HG03378 (cell line): ENCODE measurements around the gene PIGK.
"Not testable (repeated sequence)": the region's sequence is repeated elsewhere in the genome, so short reads cannot be mapped to it uniquely, and the experiment has no call there.

Experiments used
- ATAC-seq: cut with Tn5 transposase; IDR thresholded peaks from one replicate; pipeline ENCODE4 v1.9.1; 2021; ENCODE audit warnings: mild to moderate bottlenecking, moderate library complexity; ENCODE audit not compliant: unreplicated experiment

PIGK gene

DNA sequence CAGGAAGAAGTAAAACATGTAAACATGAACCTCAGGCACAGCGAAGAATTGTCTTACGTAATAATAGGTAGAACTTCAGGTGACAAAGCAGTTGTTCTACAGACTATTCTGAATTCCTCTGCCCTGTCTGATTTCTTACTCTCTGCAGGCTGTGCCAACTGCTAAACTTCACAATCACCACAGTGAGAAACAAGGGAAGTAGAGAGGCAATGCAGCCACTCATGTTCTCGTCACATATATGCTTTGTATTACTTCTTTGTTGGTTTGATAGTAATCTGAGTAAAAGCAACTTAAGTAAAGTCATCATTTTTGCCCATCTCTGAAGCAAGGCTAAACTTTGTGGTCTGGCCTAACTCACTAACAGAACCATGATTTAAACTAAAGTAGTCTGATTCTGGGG lies 21.9 kb downstream of the PIGK start:
- ATAC-seq = no peak

DNA sequence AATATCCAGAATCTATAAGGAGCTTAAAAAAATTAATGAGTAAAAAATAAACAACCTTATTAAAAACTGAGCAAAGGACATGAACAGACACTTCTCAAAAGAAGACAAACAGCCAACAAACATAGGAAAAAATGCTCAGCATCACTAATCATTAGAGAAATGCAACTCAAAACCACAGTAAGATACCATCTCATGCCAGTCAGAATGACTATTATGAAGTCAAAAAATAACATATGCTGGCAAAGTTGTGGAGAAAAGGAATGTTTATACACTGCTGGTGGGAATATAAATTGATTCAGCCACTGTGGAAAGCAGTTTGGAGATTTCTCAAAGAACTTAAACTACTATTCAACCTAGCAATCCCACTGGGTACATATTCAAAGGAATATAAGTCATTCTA lies 25.3 kb downstream of the PIGK start:
- ATAC-seq = no peak

DNA sequence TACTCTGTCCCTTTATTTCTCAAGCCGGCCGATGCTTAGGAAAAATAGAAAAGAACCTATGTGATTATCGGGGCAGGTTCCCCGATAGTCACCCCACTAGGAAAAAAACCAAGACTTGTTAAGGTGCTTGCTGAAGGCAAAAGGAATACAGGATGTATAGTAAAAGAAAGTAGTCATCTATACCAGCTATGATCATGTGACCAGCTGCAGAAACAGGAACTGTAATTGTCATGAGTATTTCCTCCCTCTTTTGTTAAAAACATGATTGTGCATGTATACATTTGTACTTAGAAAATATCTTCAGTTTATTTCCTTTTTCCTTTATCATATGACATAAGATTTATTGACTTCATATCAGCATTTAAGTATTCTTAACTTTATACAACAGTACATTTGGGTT lies 30.5 kb downstream of the PIGK start:
- no peak for ATAC-seq

DNA sequence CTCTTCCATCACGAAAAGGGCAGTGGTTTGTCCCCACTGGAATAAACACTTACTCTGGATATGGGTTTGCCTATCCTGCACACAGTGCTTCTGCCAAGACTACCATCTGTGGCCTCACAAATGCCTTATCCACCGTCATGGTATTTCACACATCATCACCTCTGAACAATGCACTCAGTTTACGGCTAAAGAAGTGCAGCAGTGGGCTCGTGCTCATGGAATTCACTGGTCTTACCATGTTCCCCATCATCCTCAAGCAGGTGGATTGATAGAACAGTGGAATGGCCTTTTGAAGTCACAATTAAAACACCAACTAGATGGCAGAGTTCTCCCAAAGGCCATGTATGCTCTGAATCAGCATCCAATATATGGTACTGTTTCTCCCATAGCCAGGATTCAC lies 32.3 kb downstream of the PIGK start:
- ATAC-seq = not testable (repeated sequence)

DNA sequence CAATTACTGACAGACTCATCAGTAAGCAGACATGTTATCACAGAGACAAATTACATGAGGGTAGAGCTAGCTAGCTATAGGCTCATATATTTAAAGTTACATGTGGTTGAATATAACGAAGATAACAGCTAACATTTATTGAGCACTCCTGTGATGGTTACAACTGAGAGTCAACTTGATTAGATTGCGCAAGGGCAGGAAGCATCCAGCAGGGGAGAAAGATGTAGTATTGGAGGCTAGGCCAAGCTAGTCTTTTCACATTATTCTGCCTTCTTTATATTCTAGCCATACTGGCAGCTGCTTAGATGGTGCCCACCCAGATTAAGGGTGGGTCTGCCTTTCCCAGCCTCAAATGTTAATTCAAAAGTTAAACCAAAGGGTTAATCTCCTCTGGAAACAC lies 37.1 kb downstream of the PIGK start:
- no peak for ATAC-seq

- ATAC-seq = no peak
Measured at GRCh38 chr1:77179632-77180031, 39.6 kb downstream of the PIGK start.

- no peak for ATAC-seq
Measured at GRCh38 chr1:77175230-77175844, 43.9 kb downstream of the PIGK start.

GRCh38 chr1:77170687-77171086 lies 48.5 kb downstream of the PIGK start:
- ATAC-seq = no peak

DNA sequence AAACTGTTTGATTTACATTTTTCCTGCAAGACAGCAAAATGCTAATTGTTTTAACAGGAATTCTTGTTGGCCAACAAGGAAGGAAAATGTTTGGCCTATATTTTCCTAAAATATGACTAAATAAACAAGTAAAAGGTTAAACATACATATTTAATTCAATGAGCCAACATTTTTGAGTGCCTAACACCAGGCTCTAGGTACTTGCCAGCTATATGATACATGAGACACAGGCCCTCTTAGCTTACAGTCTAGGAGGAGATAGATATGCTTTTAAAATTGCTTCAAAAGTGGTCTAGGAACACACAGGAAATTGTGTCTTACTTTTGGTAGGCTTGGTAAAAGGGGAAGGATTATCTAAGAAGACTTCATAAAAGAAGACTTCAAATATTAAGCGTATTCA lies 50.9 kb downstream of the PIGK start:
- no peak for ATAC-seq

DNA sequence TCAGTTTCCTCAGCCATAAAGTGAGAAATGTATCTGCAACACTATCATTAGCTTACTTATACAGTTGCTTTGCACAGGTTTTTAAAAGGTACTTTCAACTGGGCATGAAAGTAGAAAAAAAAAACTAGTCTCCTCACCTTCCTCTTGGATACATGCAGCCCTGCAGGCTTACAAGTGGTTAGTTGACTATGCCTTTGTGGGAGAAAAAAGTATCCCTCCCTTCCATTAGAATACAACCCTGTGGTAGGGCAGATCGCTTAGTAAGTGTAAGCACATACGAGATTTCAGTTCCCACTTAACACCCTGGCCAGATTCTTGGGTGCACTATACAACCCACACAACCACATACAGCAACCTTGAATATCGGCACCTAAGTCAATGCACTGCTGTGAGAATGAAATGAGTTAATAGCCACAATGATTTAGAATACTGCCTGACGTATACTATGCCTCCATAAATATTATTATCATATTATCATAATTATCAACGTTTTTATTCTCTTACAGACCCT lies 54.7 kb downstream of the PIGK start:
- no peak for ATAC-seq

- ATAC-seq = not testable (repeated sequence)
Measured at GRCh38 chr1:77159706-77160105, 59.5 kb downstream of the PIGK start.

GRCh38 chr1:77156214-77156613 lies 63.0 kb downstream of the PIGK start:
- ATAC-seq = no peak

DNA sequence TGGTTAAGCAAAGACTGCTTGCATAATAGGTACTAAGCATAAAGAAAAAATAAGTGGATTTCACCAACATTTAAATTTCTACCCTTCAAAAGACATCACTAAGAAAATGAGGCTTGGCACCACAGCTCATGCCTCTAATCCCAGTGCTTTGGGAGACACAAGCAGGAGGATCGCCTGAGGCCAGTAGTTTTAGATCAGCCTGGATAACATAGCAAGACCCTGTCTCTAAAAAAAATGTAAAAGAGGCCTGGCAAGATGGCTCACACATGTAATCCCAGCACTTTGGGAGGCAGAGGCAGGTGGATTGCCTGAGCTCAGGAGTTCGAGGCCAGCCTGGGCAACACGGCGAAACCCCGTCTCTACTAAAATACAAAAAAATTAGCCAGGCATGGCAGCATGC lies 73.0 kb downstream of the PIGK start:
- ATAC-seq = no peak

GRCh38 chr1:77143529-77144121 lies 75.6 kb downstream of the PIGK start:
- ATAC-seq = no peak

GRCh38 chr1:77139389-77139788 lies 79.8 kb downstream of the PIGK start:
- no peak for ATAC-seq

DNA sequence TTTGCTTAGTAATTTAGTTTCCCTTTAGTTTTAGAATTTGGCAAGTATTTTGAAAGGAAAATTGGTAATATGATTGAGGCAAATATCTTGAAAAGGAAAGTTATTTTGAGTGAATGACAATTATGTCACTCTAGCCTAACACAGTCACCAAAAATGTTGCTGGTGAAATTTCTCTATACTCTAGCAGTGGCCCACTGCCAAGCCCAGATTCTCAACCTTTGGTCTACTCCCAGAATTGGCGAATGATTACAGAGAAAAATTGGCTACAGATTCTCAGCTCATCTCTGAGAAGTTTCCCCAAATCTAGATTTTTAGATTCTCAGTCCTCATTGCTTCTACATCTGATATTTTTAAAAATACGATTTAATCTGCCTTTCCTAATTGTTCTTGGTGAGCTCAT lies 84.9 kb downstream of the PIGK start:
- ATAC-seq = no peak

DNA sequence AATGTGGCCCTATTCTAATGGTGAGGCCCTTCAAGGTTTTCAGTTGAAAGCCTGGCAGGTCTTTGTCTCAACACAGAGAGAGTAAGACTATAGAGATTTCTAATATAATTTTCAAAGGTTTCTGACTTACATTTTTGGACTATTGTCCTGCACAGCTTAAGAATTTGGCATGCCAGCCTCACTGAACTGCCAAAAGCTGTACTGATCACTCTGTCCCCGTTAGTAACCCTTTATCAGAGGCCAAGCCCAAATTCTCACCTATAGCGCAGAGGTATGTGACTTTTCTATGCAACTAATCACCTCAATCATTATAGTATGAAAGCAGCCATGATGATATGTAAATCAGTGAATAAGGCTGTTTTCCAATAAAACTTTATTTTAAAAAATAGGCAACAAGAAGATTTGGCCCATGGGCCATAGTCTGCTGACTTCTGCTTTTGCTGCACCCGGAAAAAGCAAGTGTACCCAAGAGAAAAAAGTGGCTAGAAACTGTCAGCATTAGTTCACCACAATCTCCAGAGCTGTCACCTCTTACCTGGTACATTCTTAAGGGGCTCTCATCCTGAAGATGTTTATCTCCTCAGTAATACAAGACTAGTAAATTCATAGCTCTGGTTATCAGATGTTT lies 85.4 kb downstream of the PIGK start:
- ATAC-seq = no peak

GRCh38 chr1:77126307-77126706 lies 92.9 kb downstream of the PIGK start:
- ATAC-seq = peak; percentile 83

- ATAC-seq = no peak
Measured at GRCh38 chr1:77121503-77121902, 97.7 kb downstream of the PIGK start.

DNA sequence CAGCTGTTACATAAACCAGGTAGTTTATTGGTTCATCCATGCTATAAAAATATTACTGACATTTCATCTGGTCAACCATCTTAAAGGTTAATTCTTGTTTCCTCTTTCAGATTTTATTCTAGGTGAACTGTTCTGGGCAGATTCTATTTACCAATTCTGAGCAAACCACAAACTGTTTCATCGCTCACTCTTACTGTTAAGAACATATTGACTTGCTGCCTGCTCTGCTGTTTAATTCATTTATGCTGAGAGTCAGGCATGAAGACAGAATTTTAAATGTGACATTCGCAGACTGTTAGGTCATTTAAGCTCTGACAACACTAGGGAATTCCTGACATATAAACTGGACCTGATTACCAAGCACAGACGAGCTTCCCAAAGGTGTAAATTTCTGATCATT lies 98.3 kb downstream of the PIGK start:
- no peak for ATAC-seq

DNA sequence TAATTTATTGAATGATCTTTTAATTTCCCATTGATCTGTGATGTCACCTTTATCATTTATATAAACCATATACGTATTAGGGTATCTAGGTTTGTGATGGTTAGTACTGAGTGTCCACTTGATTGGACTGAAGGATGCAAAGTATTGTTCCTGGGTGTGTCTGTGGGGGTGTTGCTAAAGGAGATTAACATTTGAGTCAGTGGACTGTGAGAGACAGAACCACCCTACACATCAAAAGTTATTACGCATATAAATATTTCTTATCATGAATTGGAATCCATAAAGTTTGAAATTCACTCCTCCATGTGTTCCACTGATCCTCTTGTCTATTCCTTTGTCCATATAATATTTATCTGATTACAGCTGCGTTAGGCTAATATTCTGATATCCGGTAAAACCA lies 100.5 kb downstream of the PIGK start:
- ATAC-seq = no peak

GRCh38 chr1:77104672-77105071 lies 114.6 kb downstream of the PIGK start:
- ATAC-seq = no peak
